NCI-H510A treated with DMSO at 0.1 percent for 48 hours (cell line): ENCODE measurements around the gene ANO10.

Source experiments
- DNase-seq: peaks from one replicate; lab custom pipeline; 2025; lab: John Stamatoyannopoulos, UW

Gene ANO10

GRCh38 chr3:43417133-43417532, 204.7 kb downstream of the ANO10 start:
- no peak for DNase-seq

- DNase-seq: no peak
Observed at GRCh38 chr3:43415088-43415487, 206.7 kb downstream of the ANO10 start.

DNA sequence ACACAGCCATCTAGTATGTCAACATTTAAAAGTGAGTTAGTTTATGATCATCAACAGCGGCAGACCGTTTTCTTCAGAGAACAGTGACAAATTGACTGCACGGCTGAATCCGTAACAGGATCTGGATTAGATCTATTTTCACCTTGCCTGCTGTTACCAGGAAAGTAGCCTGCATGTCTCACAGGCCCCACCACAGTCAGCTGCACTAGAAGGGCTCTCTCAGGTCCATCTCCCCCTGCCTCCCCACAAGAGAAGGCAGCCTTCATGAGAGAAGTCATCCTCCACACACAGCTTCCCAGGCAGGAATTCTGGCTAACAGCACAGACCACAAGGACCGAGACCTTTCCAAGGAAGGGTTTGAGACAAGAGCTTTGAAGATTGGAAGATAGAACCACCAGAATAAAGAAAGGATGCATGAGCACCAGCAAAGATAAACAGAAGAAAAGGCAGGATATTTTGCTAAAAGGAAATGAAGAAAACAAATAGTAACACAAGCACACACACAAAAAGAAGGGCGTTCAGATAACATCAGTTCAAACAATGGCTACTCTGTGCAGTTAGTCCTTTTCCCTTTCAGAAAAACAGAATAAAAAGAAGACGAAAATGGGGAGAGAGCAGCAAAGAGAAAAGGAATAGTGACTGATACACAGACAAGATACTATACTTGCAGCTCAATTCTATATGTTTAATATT, 208.0 kb downstream of the ANO10 start:
- no peak for DNase-seq

DNA sequence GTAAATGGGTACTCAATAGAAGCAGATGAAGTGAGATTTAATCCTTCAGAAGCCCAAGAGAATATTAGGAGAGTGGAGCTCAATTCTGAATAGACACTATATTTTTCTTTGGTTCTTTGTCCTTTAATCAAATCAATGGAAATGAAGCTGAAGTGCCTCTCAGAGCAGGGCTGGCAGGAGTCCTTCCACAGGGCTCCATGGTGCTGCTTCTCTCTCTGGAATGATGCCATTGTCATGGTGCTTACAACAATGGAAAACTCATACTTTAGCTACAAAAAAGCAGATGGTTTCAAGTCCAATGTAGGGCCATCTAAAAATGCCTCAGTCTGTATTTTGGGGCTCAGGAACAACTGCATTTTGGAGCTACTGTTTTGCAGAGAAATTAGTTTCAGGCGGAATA, 210.4 kb downstream of the ANO10 start:
- no peak for DNase-seq

DNA sequence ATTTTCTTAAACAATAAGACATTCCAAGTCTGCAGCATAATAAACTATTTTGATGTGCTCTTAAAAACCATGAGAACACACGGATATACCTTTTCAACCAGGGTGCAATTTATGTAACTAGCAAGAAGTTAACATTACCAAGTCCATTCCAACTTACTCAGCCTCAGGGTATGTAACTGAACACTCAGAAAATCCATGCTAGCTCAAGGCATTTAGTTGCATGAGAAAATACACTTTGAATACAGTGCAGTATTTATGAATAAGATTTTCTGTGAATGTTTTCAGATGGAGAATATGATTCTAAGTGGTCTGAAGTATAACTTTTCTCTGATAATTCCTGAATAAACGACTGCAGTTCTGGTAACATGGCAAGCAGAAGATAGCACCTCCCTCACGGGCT, 211.2 kb downstream of the ANO10 start:
- DNase-seq: no peak

- DNase-seq: no peak
Observed at GRCh38 chr3:43409506-43409905, 212.3 kb downstream of the ANO10 start.

DNA sequence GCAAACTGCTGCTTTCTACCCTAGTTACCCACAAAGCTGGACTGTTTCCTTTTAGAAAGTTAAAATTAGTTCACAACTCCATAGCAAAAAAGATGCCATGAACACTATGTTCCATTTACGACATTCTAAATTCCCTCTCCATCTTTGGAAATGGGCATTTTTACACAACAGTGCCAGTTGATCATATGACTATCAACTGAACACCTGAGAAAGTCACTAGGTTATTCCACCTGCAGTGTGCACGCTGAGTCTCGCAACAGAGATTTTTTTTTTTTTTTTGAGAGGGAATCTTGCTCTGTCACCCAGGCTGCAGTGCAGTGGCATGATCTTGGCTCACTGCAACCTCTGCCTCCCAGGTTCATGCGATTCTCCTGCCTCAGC, 215.2 kb downstream of the ANO10 start:
- DNase-seq: no peak

DNA sequence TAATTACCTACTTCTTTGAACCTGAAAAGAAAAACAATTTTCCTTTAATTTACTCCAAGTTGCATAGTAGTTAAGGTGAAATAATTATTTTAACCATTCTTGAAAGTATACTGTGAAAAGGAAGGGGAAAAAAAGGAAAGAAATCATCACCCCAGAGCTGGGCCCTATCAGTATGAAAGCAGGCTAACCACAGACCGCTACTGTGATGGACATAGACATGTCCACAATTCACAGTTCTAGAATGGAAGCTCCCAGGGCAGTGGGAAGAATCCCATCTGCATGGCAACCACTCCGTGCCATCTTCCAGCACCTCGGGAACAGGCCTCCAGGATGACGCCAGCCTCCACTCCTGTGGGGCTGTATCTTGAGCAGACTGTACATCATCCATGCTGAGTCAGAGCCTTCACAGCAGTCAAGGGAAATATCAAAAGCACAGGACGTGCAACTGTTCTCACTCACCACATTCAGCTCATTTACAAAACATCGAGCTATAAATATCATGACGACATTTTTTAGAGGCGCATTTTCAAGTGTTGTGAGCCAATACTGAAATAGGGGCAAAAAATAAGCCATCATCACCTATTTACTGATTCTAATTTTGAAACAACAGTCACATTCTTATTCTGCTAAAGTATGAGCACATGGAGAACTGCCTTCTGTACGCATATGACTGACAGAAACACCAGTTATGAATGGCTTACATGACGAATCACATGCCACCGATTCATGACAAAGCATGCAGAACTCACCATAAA, 215.7 kb downstream of the ANO10 start:
- no peak for DNase-seq

DNA sequence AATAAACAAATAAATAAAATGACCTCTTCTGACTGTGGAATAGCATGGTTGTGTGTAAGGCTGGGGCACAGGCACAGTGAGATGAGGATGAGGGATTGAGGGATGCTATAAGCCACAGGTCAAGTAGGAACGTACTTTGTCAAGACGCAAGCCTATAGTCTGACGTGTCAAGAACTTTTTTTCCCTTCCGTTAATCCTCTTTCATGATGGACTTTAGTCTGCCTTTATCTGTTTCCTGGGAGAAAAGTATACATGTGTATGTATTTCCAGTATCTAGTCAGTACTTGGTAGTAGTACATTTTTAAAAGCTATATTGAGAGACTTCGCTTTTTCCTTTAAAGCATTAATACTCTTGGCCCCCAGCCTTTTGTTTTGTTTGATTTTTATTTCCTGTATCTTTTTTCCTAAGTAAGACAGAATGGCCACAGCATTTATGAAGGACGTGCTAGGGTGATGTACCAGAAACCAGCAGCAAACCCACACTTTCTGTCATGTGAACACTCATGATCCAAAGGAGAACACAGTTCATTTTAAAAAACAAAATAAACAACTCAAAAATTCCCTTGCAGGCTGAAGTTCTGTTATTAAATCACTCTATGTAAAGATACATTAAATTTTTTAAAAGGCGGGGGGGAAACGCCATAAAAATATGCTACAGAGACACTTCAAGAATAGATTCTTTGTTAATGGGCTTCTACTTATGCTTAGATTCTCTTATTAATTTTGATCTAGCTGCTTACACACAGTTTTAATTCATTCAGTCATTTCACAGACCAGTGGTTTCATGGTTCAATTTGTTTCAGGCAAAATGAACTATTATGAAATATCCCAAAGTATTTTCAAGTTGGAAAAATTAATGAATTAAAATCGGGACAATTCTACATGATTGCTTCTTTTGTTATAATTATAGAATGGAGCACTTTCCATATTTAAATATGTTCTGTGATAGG, 220.8 kb downstream of the ANO10 start:
- DNase-seq: no peak

DNA sequence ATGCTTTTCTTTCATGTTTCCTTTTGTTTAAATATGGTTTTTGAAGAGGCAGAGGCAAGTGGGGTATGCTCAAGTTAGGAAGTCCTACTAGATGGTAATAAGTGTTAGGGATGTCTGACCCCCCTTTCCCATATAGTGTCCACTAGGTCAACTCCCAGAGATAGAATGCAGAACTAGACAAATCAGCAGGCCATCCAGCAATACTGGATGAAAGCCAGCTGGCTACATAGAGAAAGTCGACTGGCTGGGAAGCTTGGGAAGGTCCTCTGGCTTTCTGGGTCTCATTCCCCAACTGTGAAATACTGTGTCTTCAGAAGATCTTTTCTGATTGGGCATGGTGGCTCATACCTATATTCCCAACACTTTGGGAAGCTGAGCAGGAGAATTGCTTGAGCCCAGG, 221.6 kb downstream of the ANO10 start:
- DNase-seq: no peak

GRCh38 chr3:43399034-43399433, 222.8 kb downstream of the ANO10 start:
- DNase-seq: no peak

- no peak for DNase-seq
Observed at GRCh38 chr3:43394041-43394554, 227.7 kb downstream of the ANO10 start.

DNA sequence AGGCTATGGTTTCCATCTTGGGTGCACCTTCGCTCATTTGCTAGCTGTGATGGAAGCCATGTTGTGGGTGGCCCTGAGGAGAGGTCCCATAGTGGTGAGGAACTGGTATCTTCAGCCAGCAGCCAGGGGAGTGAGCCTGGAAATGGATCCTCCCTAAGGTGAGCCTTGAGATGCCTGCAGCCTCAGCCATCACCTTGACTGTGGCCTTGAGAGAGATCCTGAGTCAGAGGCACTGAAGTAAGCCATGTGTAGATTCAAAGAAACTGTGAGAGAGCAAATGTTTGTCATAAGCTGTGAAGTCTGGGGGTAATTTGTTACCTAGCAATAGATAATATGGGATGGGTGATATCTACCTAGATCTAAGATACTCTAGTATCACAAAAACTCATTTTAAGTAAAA, 230.2 kb downstream of the ANO10 start:
- DNase-seq: no peak

- DNase-seq: no peak
Observed at GRCh38 chr3:43390255-43390588, 231.6 kb downstream of the ANO10 start.

GRCh38 chr3:43389388-43390254, 232.2 kb downstream of the ANO10 start:
- no peak for DNase-seq

DNA sequence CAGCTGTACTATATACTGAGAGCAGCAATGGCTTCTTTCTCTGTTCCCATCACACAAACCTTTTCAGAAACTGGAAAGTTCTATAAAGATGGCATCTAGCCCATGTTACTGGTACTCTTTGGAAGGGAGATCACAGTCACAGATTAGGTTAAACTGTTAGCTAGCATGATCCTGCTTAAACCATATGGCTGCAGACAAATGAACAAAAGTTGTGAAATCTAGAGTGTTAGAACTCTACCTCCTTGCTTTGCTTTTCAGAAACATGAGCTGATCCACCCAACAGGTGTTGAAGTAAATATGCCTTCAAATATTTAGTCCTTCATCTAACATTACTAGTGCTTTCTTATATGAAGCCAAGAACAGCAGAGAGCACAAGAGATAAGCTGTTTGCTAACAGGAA, 232.9 kb downstream of the ANO10 start:
- DNase-seq: no peak

GRCh38 chr3:43388175-43388574, 233.6 kb downstream of the ANO10 start:
- DNase-seq: no peak

- DNase-seq: no peak
Observed at GRCh38 chr3:43379343-43379742, 242.5 kb downstream of the ANO10 start.

DNA sequence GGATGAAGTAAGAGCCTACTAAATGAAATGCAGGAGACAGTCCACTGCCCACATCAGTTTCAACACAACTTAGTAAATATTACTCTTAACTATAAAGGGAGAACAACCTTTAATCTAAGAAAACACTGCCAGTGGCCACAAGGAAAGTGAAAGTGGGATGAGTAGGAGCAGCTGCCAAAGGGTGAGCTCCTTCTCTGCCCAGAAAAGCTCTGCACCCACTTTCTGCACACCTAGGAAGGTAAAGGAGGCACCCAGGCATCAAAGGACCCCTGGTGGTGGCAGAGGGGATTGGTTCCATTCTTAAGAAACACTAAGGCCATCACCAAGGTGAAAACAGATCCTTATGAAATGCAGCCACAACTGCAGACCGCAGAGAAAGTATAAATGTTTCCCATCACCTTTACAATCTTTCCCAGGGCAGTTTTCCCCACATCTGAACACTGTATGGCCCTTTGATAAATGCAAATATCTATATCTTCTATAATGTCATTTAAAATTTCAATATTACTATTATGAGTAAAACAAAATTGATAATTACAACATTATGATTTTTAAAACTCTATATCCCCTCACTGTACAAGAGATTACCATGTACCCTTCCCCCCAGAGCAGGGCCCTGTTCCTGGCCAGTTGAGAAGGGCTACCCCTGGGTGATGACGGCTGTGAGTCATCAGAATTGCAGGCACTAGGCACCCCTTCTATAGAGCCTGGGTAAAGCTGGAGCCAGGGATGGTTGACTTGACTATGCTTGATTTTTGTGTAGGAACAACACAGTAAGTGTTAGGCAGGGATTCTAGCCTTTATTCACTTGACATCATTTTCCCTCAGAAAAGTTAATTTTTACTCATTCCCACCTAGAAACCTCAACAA, 243.5 kb downstream of the ANO10 start:
- DNase-seq: no peak

DNA sequence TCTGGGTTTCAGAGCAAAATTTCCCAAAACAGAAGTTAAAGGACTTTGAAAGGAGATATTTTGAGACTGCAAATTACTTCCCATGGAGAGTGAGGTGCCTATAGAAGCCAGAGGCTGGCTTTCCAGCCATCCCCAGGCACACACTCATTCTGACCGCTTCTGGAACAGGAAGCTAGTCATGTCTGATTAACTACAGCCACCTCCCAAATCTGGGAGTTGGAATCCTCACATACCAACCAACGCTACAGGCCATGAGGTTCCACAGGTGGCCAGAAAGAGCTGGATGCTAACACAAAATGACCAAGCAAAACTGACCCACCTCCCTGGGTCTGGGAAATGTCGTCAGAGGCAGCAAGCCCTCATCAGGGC, 248.3 kb downstream of the ANO10 start:
- no peak for DNase-seq
